Measurements from ENCODE around the gene PLEK2.

DNA sequence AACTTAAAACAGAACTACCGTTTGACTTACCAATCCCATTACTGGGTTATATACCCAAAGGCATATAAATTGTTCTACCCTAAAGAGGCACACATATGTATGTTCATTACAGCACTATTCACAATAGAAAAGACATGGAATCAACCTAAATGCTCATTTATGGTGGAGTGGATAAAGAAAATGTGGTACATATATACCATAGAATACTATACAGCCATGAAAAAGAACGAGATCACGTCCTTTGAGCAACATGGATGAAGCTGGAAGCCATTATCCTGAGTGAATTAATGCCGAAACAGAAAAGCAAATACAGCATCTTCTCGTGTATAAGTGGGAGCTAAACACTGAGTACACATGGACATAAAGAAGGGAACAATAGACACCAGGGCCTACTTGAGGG is 44.8 kb upstream of the PLEK2 start:
- TF ChIP-seq, protein P1, sequence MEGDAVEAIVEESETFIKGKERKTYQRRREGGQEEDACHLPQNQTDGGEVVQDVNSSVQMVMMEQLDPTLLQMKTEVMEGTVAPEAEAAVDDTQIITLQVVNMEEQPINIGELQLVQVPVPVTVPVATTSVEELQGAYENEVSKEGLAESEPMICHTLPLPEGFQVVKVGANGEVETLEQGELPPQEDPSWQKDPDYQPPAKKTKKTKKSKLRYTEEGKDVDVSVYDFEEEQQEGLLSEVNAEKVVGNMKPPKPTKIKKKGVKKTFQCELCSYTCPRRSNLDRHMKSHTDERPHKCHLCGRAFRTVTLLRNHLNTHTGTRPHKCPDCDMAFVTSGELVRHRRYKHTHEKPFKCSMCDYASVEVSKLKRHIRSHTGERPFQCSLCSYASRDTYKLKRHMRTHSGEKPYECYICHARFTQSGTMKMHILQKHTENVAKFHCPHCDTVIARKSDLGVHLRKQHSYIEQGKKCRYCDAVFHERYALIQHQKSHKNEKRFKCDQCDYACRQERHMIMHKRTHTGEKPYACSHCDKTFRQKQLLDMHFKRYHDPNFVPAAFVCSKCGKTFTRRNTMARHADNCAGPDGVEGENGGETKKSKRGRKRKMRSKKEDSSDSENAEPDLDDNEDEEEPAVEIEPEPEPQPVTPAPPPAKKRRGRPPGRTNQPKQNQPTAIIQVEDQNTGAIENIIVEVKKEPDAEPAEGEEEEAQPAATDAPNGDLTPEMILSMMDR (IDR thresholded peaks at IDR 0.05 in 8 of 11, conservative IDR thresholded peaks at IDR 0.05 in 3 of 11), result no peak
- TF ChIP-seq POLR2A (IDR thresholded peaks at IDR 0.05) (no peak), POLR2AphosphoS5 (IDR thresholded peaks at IDR 0.05) (no peak)

All from spleen (tissue), 7 donors.